Neural crest cell (in vitro differentiated cells): ENCODE data around the gene DDX4. TPM values are rescaled to one million over a fixed set of nuclear protein-coding genes. Genes with fewer than 3 reads are reported as not detected.

ENCODE experiments used
- DNase-seq: peaks from one replicate; pipeline ENCODE4 v3.0.0; 2021; ENCODE audit warnings: low read depth, mixed read lengths, low spot score
- H3K27ac Mint-ChIP-seq: one replicate; pipeline ENCODE4 v1.8.0; 2021; ENCODE audit warnings: mild to moderate bottlenecking, mixed read lengths; ENCODE audit not compliant: unreplicated experiment
- H3K27me3 Mint-ChIP-seq: 2 replicates; pipeline ENCODE4 v1.8.0; 2021; ENCODE audit warnings: low read depth, mild to moderate bottlenecking, mixed read lengths
- H3K36me3 Mint-ChIP-seq: 2 replicates; pipeline ENCODE4 v1.8.0; 2021; ENCODE audit warnings: low read depth, mild to moderate bottlenecking, mixed read lengths
- H3K4me1 Mint-ChIP-seq: 2 replicates; pipeline ENCODE4 v1.8.0; 2021; ENCODE audit warnings: mixed read lengths
- H3K4me3 Mint-ChIP-seq: one replicate; pipeline ENCODE4 v1.8.0; 2021; ENCODE audit warnings: mild to moderate bottlenecking, mixed read lengths
- H3K9me3 Mint-ChIP-seq: 2 replicates; pipeline ENCODE4 v1.8.0; 2021; ENCODE audit warnings: mixed read lengths
- CTCF ChIP-seq: fragments of 200-600 bp; sonication (generic); conservative IDR thresholded peaks from 2 replicates; pipeline ENCODE4 v1.5.0; 2021; ENCODE audit warnings: antibody characterized with exemption, mild to moderate bottlenecking
- total RNA-seq: library from RNA; stranded (reverse); gene quantifications from 2 replicates; pipeline ENCODE4 v1.2.1, GENCODE V29; 2021

Gene DDX4
- total RNA-seq, 1 donor from 2014 or later: not detected

GRCh38 chr5:55850839-55851674, 113.2 kb downstream of the DDX4 start, which contains the start of gene IL31RA:
IL31RA (plus strand) TSS chr5:55851357; CDS start chr5:55851571, 214 bp downstream.
- Mint-ChIP-seq H3K4me3 (no peak within 1 kb of the TSS), H3K9me3 (no peaks in the 10 kb centered on the region), H3K27ac (peak within 1 kb of the TSS; percentile 60), H3K36me3 (no peaks in the 10 kb centered on the region), H3K27me3 (no peaks in the 10 kb centered on the region), H3K4me1 (peaks cover 4% of the 10 kb centered on the region)
- TF ChIP-seq CTCF: no peak
- no peak for DNase-seq

- peak overlapping the region; percentile 9 for H3K27ac Mint-ChIP-seq
- H3K4me3 Mint-ChIP-seq: no peak overlapping the region
- H3K36me3 Mint-ChIP-seq: no peaks in the 10 kb centered on the region
Observed at GRCh38 chr5:55851675-55851979, 113.8 kb downstream of the DDX4 start.

GRCh38 chr5:55852503-55852902, 114.6 kb downstream of the DDX4 start:
- TF ChIP-seq CTCF: no peak
- DNase-seq: no peak
- no peaks in the 10 kb centered on the region for H3K9me3 Mint-ChIP-seq
- peaks cover 4% of the 10 kb centered on the region for H3K4me1 Mint-ChIP-seq
- no peak overlapping the region for H3K27ac Mint-ChIP-seq
- H3K27me3 Mint-ChIP-seq: no peaks in the 10 kb centered on the region
- no peaks in the 10 kb centered on the region for H3K36me3 Mint-ChIP-seq
- no peak overlapping the region for H3K4me3 Mint-ChIP-seq

More at GRCh38 chr5:55851675-55851979, 113.8 kb downstream of the DDX4 start:
- TF ChIP-seq CTCF: no peak
- no peak for DNase-seq
- Mint-ChIP-seq H3K9me3 (no peaks in the 10 kb centered on the region), H3K4me1 (peaks cover 4% of the 10 kb centered on the region), H3K27me3 (no peaks in the 10 kb centered on the region)

GRCh38 chr5:55853041-55853670, 115.3 kb downstream of the DDX4 start:
- H3K27me3 Mint-ChIP-seq: no peaks in the 10 kb centered on the region
- H3K9me3 Mint-ChIP-seq: no peaks in the 10 kb centered on the region
- no peak overlapping the region for H3K4me3 Mint-ChIP-seq
- TF ChIP-seq CTCF: no peak
- H3K36me3 Mint-ChIP-seq: no peaks in the 10 kb centered on the region
- DNase-seq: no peak
- no peak overlapping the region for H3K27ac Mint-ChIP-seq
- H3K4me1 Mint-ChIP-seq: peaks cover 4% of the 10 kb centered on the region

GRCh38 chr5:55853818-55854217, 116.0 kb downstream of the DDX4 start:
- no peak overlapping the region for H3K4me3 Mint-ChIP-seq
- TF ChIP-seq CTCF: no peak
- no peak for DNase-seq
- H3K4me1 Mint-ChIP-seq: peaks cover 4% of the 10 kb centered on the region
- H3K27ac Mint-ChIP-seq: no peak overlapping the region
- peaks cover 2% of the 10 kb centered on the region for H3K9me3 Mint-ChIP-seq
- peaks cover 2% of the 10 kb centered on the region for H3K27me3 Mint-ChIP-seq
- H3K36me3 Mint-ChIP-seq: no peaks in the 10 kb centered on the region
